A549 treated with CORT108297 at 1 μM for 4 hours (cell line): ENCODE measurements around the gene STK4. TPM values are rescaled to one million over a fixed set of nuclear protein-coding genes. Genes with fewer than 3 reads are reported as not detected.

Experiments
- total RNA-seq: library from RNA; stranded (reverse); fragments of 200-300 nt; extraction: Qiagen RNA extraction; gene quantifications from 5 replicates; pipeline ENCODE4 v1.2.3, GENCODE V29; 2022

STK4 gene
- total RNA-seq: 12.3 to 14.6 TPM (median 13.3 TPM) in 5 replicates

GRCh38 chr20:44966030-44966961 is at the start of gene STK4:
Gene STK4, plus strand, starts transcription at chr20:44966512. Its CDS starts 57 bp downstream, at chr20:44966569.

DNA sequence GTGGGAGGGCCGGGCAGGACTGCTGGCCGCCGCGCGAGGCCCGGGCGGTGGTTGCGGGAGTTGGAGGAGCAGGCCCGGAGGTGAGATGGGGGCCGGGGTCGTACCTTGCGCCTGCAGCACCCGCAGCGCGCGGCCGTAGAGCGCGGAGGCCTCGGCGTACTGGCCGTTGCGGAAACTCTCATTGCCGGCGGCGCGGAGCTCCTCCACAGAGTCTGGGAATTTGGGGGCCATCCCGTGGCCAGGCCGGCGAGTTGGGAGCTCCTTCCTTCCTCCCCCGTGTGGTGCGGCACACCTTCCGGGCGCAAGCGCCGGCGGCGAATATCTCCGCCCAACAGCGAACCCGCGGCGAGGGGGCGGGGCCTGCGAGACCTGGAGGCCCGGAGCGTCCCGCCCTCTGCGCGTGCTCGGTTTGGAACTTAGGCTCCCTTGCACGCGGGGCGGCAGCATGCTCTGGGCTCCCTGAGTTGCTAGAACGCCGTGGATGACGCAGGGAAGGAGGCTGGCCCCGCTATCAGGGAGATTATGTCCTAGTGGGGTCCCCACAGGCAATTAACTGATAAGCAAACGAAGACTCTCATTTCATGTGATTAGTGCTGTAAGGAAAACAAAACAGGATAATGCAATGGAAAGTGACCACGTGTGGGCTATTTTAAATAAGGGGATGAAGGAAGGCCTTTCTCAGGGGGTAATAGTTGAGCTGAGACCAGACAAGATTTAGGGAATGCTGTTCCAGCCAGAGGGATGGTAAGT is 6.0 kb upstream of the STK4 start, which contains the start of gene TOMM34:
Gene TOMM34, minus strand, starts transcription at position 295 of the 750 bp plus-strand sequence. Its CDS starts 64 bp downstream, at position 231.

DNA sequence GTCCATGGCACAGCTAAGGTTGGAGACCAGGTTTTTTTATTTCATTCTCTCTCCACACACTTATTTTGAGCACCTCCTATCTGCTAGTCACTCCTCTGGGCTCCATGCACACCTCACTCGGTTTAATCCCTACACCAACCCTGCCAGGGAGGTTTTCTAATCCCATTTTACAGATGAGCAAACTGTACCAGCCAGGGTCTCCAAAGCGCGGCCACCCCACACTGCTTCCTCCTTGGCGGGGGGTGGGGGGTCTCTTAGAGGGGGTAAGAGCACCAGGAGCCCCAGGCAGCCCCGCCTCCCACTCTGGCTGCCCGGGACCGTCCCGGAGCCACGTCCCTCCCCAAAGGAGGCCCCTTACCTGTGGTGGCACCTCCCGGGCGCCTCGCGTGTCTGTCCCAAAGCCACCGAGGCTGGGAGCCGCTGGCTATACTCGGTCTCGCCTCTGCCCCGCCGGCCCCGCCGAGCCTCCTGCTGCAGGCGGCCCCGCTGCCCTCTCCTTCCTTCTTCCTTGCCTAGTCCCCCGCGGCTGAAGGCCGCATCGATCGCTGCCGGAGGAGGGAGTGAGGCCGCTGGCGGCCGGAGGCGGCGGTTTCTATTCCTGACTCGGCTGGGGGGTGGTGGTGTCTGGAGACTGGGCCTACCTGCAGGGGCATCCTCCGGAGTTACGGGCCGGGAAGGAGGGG is 134.4 kb downstream of the STK4 start, which contains the start of gene KCNS1:
Gene KCNS1, minus strand, starts transcription at position 565 of the 683 bp plus-strand sequence. CDS start 1,891 bp downstream, outside the sequence.

DNA sequence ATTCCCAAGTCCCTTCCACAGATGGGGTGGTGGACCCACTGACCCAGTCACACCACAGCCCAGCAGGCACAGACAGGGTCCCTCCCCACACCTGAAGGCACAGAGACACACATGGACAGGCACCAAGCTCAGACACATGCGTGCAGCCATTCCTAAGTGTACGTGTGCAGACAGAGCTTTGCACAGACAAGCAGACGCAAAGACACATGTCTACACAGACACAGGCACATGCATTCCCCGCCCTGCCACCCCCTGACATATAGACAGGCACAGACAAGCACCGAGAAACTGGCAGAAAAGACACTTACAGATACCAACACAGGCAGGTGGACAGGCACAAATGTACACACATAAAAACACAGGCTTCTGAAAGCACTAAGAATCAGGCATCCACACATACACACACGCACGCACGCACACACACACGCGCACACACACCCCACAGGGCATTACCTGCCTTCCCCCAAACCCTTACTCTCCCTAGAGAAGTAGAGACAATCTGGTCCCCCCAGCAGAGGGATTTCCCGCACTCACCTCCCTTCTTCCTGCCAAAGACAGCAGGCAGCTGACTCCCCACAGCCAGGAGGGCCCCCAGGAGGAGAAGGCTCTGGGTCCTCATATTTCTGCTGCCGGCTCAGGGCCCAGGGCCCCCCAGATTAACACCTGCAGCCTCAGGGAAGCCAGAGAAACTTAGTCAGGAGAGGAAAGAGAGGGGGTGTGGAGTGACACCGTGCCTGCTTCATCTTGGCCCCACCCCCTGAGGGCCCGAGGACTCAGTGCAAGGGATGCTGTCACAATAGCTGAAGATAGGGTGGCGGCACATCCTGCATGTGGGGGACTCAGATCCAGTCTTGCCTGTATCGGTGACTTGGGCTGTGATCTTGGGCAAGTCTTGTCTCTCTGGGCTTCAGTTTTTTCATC is 148.4 kb downstream of the STK4 start, which contains the start of gene WFDC5:
Gene WFDC5, minus strand, starts transcription at position 710 of the 921 bp plus-strand sequence. Its CDS starts 91 bp downstream, at position 619.

DNA sequence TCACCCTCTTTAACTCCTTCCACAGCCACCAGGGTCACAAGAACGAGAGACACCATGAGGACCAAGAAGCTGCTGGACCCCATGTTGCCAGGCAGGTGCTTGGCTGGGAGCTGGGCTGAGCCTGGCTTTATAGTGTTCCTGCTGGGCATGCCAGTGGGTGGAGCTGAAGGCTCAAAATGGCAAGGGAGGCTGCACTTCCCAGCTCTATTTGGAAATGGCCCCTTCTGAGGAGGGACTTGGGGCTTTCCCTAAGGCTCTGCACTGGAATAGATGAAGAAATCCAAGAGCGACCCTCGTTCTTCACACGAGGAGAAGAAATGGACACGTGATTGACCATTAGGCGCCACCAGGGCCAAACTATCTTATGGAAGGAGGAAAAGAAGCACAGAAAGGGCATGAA is 158.1 kb downstream of the STK4 start, which contains the start of gene WFDC12:
Gene WFDC12, minus strand, starts transcription at position 101 of the 400 bp plus-strand sequence. Its CDS starts 18 bp downstream, at position 83.

Other genes starting within 250 kb of the STK4 start
- 0.54 to 0.77 TPM (median 0.72 TPM) in 5 replicates for gene KCNK15, start 220.6 kb upstream of the STK4 start, total RNA-seq
- gene RIMS4, start 156.0 kb upstream of the STK4 start, total RNA-seq: 1.2 to 1.9 TPM (median 1.5 TPM) in 5 replicates
- gene YWHAB, start 80.8 kb upstream of the STK4 start, total RNA-seq: 188 to 218 TPM (median 193 TPM) in 5 replicates
- gene PABPC1L, start 56.5 kb upstream of the STK4 start, total RNA-seq: 14.4 to 24.0 TPM (median 18.8 TPM) in 5 replicates
- gene TOMM34, start 6.1 kb upstream of the STK4 start, total RNA-seq: 40.2 to 43.3 TPM (median 41.6 TPM) in 5 replicates
- not detected in 5 replicates for gene KCNS1, start 134.6 kb downstream of the STK4 start, total RNA-seq
- gene WFDC5, start 148.7 kb downstream of the STK4 start, total RNA-seq: not detected in 5 replicates
- not detected in 5 replicates for gene WFDC12, start 158.0 kb downstream of the STK4 start, total RNA-seq
- 1.8 to 4.2 TPM (median 3.4 TPM) in 5 replicates for gene PI3, start 208.4 kb downstream of the STK4 start, total RNA-seq
- not detected in 5 replicates for gene SEMG1, start 240.5 kb downstream of the STK4 start, total RNA-seq